HG03342 (cell line): Measurements from ENCODE around the gene ACACB.

ENCODE experiments used
- ATAC-seq: cut with Tn5 transposase; IDR thresholded peaks from one replicate; pipeline ENCODE4 v1.9.1; 2021; ENCODE audit warnings: mild to moderate bottlenecking, moderate library complexity; ENCODE audit not compliant: unreplicated experiment

ACACB gene

DNA sequence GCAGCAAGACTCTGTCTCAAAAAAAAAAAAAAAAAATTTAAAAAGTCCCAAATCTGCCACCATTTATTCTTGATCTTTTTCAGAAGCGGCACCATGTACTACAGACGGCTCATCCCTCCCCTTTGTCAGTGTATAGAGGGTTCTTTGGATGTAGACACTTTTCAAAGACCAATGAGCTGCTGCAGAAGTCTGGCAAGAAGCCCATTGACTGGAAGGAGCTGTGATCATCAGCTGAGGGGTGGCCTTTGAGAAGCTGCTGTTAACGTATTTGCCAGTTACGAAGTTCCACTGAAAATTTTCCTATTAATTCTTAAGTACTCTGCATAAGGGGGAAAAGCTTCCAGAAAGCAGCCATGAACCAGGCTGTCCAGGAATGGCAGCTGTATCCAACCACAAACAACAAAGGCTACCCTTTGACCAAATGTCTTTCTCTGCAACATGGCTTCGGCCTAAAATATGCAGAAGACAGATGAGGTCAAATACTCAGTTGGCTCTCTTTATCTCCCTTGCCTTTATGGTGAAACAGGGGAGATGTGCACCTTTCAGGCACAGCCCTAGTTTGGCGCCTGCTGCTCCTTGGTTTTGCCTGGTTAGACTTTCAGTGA lies 6.5 kb upstream of the ACACB start:
- no peak for ATAC-seq

DNA sequence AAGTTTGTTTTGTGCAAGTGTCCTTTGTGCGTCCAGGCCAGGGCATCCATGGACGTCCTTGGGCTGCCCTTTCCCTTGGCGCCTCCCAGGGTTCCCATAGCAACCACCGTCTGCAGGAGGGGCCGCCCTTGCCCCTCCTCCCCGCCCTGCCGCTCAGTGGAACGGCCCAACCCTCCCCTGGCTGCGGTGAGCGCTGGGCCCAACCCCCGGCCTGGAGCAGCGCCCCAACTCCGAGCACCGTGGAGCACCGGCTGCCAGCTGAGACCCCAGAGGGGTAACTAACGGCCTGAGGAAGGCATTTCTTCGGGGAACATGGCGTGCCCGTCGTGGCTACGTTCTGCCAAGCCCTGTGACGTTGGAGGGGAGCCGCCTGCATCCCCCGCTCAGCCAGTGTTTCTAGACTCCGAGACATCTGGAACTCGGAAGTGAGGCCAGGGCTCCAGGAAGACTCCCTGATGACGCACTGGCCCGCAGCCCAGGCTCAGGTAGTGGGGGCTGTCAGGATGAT lies 5.3 kb upstream of the ACACB start:
- peak; percentile 58 for ATAC-seq

DNA sequence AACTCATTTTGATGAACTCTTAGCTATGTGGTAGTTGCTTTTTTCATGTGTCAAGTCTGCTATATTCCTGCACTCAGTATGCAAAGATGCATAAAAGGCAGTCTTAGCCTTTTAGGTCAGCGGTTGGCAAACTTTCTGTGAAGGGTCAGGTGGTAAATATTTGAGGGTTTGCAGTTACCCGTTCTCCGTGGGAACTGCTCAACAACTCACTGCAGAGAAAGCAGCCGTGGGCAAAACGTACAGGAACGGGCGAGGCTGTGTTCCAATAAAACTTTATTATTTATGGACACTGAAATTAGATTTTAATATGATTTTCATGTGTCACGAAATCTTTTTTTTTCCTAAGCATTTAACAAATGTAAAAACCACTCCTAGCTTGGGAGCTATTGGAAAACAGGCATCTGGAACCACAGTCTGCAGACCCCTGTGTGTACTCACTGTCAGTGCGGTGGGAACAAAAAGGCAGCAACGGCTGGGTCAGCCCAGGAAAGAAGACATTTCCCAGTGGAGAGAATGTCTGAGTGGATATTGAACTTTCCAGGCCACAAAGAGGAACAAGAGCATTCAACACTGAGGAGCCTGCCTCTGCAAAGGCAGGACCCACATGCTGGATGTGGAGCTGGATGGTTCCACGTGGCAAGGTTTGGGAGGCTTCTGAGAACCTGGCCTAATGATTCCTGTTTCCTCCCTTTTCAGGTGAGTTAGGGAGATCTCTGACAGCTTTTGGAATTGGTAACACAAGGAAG lies 3.5 kb upstream of the ACACB start:
- no peak for ATAC-seq

DNA sequence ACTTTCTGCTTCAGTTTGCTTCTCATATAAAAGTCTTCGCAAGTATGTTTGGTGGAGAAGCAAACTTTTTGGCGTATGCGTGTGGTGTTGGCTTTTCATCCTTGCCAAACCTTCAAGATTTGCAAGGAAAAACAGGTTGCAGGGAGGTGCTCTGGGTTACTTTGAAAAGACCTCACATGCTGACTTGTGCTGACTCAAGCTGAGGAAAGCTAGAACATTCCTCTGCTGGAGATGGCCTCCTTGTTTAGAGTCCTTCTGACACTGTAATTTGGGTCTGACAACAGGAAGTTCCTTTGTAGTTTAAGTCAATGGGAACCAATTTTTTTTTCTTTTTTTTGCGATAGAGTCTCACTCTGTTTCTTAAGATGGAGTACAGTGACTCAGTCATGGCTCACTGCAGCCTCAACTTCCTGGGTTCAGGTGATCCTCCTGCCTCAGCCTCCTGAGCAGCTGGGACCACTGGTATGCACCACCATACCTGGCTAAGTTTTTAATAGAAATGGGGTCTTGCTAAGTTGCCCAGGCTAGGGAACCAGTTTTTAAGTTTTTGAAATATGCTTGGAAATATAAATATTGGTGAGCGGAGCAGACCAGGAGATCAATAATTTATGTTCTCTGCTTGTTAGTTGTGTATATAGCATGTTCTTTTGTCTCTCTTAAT lies 2.6 kb upstream of the ACACB start:
- ATAC-seq: no peak

DNA sequence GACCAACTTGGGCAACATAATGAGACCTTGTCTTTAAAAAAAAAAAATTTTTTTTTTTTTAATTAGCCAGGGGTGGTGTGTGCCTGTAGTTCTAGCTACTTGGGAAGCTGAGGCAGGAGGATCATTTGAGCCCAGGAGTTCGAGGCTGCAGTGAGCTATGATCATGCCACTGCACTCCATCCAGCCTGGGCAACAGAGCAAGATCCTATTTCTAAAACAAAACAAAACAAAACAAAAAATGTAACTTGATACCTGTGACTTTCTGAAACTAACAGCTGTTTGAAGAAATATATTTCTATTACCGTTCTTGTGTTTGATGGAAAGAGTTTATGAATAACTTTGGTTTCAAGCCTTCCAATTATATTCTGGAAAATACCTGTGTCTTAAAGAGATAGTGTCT lies 1.7 kb upstream of the ACACB start:
- ATAC-seq: no peak

DNA sequence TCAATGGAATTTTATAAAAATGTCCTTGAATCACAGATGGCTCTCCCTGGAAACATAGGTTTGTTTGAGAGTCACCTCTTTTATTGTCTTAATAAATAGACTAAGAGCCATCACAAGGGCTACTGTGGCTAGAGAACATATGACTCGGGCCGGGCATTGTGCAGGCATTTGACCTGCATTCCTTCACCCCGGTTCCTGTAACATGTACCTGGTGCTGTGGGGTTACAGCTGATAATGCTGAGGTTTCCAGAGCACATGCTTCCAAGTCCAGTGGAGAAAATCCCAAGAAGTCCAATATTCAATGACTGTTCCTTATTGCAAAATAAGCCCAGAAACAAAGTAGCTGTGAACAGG lies 1.0 kb upstream of the ACACB start:
- no peak for ATAC-seq

DNA sequence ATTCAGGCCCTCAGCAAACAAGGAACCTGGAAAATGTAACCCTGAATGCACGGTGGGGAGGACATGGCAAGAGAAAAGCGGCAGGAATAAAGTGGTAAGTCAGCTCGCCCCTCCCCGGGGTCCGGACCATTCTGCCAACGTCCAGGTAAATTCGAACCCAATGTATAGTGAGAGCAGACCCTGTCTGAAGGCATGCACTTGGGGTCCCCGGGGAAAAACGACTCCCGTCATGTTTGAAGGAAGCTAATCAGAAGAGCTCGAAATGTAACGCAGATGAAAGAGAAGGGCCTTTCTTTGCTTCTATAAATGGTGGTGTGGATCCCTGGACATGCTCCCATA lies 193 bp downstream of the ACACB start:
- ATAC-seq: no peak

DNA sequence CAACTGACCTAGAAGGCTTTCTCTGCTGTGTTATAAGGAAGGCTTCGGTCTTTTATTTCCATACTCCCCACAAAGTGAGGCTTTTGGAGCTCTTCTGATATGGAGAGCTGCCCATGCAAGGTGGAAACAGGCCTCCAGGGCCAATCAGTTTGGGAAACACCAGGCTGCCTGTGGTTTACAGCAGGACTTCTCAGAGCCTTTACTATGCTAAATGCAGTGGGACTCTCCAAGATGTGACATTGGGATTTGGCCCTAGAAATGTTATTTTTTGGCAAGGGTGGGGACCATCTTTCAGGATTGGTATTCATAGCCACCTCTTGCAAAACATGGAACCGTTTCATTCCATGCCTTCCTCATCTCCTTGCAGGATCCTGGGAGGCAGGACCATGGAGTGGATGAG lies 3.7 kb downstream of the ACACB start:
- no peak for ATAC-seq

DNA sequence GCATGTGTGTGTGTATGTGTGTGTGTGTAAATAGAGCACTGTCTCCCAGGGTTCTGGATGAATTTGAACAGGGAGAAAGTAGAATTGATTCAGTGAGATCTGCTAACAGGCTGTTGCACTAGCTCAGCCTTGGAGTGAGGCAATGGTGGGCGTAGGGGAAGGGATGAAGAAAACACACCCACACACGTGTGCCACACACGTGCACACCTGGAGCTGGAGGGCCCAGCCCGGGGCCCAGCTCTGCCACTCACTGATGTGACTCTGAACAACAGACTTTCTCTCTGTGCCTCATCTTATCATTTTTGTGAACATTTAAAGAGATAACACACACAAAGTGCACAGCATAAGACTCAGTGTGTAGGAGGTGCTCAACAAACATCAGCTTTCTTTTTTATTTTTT lies 4.2 kb downstream of the ACACB start:
- ATAC-seq: no peak

DNA sequence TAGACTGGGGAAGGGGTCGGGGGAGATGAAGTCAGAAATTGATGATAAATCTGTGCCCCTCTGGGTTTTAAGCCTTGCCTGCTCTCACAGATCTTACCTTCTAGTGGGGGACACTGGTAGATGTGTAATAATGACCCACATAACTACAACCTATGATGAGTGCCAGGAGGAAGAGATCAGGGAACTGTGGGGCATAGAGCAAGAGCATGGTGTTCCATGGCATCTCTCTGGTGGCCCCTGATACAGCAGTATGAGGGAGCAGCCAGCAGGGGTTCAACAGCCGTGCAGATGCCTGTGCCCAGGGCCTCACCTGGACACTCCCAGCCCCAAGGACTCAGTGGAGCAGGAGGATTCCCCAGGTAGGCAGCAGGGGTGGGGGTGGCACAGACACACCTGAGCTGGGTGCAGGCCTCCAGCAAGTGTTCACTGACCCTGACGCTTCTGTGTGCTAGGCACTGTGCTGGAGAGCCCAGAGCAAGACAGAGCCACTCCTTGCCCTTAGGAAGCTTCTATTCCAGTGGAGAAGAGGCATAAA lies 5.0 kb downstream of the ACACB start:
- ATAC-seq: no peak

DNA sequence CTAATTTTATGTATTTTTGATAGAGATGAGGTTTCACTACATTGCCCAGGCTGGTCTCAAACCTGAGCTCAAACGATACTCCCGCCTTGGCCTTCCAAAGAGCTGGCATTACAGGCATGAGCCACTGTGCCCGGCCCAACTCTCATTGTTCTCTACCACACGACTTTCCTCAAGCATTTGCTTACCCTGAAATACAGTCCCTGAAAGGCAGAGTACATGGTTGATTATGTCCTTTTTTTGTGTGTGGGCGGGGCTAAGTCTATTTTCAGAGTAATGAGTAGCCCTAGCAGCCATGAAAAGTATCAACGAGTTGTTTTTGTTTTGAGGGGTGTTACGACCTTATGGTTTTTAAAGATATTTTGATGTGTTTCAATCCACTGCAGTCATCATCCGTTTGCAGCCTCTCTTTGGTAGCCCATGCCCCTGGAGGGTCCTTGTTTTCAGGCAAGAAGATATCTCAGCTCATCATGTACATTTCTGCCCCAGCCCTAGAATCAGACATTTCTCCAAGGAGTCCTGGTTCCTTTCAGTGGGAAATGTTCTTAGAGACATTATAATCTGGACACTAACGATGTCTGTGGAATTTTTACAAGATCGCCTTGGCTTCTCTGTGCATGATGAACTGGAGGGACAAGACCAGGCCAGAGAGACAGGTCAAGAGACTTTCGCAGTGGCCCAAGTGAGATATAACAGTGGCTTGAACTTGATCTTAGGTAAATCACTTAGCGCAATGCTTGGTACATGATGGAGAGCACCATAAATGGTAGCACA lies 8.7 kb downstream of the ACACB start:
- ATAC-seq: no peak

DNA sequence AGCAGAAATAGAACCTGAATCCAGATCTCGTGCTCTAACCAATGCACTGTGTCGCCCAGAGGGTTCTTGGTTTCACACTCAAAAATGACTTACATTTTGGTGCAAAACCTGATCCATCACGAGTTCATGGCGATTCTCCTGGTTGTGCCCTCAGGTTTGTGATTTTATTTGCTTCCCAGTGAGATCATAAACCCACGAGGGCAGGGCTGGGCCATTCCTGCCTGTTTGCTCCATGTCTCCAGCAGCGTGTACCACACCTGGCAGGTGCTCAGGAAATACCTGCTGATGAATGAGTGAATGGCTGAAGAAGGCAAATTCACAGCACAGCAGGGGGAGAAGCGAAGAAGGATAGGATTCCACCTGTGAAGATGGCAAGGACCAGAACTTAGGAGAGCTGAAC lies 9.4 kb downstream of the ACACB start:
- no peak for ATAC-seq

DNA sequence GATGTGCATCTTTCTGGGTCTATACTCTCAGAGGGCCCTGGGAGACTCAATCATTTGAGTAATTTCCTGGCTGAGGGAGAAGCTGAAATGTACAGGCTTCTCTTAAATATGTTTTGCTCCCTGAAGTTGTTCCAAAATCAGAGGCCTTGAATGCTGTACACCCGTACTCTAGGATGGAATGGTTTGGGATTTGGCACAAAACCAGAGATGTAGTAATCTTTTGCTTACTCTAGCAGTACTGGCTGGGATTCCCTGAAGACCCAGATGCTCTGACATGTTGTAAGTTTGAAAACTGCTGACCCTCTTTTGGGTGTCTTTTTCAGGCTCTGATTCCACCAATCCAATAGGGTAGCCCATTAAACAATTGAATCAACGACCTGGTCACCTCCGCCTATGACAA lies 10.4 kb downstream of the ACACB start:
- ATAC-seq: no peak

DNA sequence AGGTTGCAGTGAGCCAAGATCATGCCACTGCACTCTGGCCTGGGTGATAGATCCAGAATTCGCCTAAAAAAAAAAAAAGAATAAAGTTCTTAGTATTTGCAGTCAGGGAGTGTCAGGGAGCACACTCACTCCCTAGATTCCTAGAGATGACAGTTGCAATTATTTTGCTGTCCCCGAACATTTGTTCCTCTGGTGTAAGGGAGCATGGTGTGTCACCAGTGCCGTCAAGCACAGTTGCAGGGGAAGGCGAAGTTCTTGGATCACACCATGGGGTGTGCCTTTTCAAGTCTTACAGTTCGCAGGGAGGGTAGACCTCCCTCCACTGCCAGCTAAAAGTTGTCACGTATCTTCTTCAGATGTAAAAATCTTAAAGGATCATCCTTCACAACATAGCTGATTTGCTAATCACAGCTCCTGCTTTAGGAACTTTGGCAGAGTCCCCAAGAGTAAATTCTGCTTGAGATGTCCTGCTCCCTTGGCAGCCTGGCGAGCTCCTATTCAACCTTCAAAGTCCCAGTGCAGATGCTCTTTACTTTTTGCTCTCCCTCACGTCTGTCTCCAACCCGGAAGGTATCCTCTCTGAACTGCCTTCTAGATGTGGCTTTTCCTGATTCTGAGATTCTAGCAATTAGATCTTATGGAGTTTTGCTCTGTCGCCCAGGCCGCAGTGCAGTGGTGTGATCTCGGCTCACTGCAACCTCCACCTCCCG lies 11.3 kb downstream of the ACACB start:
- no peak for ATAC-seq

DNA sequence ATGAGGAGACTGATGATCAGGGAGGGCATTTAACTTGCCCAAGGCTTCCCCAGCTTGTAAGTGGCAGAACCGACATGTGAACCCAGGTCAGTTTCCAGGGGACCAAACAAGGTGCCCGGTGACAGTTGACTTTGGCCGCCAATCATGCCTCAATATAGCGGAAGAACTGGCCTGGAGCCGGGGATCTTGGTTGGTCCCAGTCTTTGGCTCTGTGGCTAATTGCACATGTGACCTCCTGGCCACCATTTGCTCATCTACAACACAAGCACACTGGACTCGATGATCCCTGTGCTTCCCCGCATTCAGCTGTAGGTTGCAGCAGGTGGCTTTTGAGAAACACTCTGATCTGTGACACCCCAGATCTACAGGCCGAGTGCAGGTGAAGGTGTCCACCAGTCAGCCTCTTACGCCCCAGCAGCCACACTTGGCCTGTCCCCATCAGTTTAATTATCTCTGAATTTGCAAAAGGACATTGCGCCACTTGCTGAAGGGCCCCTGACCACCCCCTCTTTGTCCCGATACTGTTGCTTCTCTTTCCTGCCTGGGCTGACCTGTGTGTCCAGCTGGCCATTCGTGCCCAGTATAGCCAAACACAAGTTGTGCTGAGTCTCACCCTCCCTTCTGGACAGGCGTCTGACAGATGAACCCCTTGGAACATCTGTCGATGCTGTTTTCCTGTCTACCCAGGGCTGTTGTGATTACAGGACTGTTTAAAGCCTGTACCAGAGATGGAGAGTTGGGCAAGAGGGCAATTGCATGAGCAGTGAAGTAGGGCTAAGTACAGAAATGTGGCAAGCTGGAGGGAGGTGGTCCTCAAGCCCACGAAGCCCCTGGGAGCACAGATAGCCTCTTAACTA lies 14.1 kb downstream of the ACACB start:
- ATAC-seq: no peak

DNA sequence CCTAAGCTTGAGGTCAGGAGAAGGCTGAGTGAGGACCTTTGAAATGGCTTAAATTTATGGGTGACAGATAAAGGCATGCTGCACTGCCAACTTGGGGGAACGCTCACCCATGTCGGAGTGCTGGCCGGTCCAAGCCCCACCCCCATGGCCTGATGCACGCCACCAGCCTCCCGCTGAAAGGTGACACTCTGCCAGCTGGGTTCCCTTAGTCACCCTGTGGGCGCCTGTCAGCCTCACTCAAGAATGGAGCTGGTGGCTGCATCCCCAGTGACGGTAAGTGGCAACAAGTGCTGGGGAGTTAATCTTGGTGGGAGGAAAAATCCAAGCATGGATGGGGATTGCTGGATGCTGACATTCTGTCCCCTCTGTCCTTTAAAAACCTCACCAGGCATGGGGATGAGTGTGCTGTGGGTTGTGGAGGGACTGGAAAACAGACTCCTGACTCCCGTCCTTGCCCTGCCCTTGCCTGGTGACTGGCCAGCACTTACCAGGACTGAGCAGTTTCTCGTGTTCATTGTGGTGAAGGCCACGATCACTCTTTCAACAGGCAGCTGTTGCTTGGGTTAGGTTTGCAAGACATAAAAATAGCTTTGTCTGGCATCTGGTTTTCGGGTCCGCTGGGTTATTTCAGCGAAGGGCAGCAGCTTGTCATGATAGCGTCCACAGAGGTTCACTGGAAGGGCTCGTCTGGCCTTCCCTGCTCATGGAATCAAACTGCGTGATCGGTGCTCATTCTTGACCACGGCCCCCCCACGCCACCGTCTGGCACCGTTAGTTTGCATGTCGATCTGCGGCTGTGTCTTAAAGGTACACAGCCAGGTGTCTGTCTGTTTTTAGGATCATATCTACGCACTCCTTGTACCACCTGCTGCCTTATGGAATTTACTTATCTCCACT lies 15.0 kb downstream of the ACACB start:
- ATAC-seq: no peak

DNA sequence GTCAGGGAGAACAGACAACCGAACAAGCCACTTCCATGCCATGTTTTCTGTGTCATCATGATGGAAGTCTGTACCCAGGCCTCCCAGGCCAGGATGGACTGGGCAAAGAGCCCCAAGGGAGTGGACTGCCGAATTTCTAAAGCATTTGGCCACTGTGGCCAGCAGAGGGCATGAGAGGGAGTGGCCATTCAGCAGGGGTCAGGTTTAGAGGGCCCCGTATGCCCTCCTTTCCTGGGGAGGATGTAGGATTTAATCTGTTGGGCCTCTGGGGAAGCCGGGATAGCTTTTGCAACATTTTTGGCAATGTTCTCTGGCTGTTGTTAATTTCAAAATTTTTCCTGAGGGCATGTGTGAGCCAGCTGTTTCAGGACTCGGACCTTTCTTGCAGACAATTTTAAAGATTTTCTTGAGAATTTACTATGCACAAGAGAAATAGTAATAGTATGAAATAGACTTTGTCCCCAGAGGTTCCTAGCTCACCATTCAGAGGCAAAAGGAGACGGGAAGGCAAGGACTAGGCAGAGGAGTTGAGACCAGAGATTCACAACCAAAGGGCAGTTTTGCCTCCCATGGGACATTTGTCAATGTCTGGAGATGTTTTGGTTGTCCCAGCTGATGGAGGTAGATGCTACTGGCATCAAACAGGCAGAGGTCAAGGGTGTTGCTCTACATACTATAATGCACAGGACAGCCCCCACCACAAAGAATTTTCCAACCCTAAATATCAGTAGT lies 18.0 kb downstream of the ACACB start:
- no peak for ATAC-seq

DNA sequence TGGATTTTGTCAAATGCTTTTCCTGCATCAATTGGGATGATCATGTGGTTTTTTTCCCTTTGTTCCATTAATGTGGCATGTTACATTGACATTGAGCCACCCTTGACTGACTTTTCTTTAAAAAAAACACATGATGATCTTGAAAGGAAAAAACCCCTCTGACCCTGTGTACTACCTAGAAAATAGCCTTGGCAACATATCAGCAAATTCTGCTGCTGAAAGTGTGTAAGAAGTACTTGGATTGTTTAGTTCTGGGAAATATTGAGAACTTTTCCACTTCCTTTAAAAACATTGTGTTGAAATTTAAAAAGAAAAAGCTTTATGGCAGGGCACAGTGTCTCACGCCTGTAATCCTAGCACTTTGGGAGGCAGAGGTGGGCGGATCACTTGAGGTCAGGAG lies 20.7 kb downstream of the ACACB start:
- no peak for ATAC-seq
